Measurements from ENCODE around the gene RNF11.

DNA sequence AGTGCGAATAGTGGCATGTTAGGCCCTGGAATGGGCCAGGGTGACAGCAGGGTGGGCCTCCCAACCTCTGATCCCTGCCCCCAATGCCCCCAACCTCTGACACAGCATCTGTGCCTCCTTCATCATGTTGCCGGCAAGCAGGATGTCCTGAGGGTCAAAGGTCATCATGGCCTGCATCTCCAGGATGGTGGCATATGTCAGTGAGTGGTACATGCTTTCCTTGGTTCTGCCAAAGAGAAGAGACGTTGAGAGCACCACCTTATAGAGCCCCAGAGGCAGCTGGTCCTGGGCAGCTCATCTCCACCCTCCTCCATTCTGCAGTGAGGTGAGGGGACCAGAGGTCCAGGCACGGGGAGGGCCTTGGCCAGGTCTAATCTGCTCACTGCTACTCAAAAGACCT lies 76.6 kb downstream of the RNF11 start:
- TF ChIP-seq POLR2A (IDR thresholded peaks at IDR 0.05; ENCODE audit: low read depth, low read length), result no peak
- TF ChIP-seq POLR2AphosphoS5 (IDR thresholded peaks at IDR 0.05; ENCODE audit: low read depth, low read length), result no peak
